ENCODE data around the gene TMEM132E. TPM values are rescaled to one million over a fixed set of nuclear protein-coding genes. Genes with fewer than 3 reads are reported as not detected.
A peak's percentile ranks its signal among the peaks of the same experiment; 100 is the strongest.

Gene TMEM132E
- total RNA-seq, 1 experiment from 2014 or later, result not detected

DNA sequence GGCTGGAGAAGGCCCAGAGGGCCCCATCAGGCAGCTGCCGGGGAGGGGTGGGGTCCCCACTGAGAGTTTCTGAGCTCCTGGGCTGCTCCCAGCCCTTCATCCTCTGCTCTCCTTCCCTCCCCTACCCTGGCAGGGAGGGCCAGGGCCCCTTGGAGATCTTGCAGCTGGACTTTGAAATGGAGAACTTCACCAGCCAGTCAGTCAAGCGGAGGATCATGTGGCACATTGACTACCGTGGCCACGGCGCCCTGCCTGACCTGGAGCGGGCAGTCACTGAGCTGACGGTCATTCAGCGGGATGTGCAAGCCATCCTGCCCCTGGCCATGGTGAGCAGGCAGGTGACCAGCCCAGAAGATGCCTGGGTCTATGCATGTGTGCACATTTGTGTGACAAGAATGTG is 49.5 kb downstream of the TMEM132E start:
- DNase-seq (ENCODE audit: low spot score), result no peak

GRCh38 chr17:34633351-34633750 is 54.0 kb downstream of the TMEM132E start:
- DNase-seq (ENCODE audit: low spot score), result no peak

GRCh38 chr17:34633760-34634159 is 54.4 kb downstream of the TMEM132E start:
- no peak for DNase-seq (ENCODE audit: low spot score)

DNA sequence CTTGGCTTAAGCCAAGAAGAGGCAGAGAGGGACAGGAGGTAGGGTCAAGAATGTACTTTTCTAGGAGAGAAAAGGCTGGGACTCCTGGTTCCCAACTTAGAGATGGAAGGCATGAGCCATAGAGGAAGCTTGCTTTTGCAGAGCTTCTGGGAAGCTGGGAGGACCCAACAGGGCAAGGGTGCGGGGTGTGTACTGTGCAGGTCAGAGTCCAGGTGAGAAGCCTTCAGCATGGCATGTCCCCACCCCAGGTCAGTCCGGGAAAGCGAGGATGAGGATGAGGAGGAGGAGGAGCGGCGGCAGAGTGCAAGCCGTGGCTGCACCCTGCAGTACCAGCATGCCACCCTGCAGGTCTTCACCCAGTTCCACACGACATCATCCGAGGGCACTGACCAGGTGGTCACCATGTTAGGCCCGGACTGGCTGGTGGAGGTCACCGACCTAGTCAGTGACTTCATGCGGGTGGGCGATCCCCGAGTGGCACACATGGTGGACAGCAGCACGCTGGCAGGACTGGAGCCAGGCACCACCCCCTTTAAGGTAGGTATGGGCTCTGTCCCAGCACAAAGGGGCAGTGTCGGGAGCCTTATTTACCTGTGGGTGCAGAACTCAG is 55.3 kb downstream of the TMEM132E start:
- DNase-seq (ENCODE audit: low spot score), result no peak

- no peak for DNase-seq (ENCODE audit: low spot score)
Observed at GRCh38 chr17:34635876-34636275, 56.5 kb downstream of the TMEM132E start.

GRCh38 chr17:34637041-34637547 is 57.7 kb downstream of the TMEM132E start:
- no peak for DNase-seq (ENCODE audit: low spot score)

DNA sequence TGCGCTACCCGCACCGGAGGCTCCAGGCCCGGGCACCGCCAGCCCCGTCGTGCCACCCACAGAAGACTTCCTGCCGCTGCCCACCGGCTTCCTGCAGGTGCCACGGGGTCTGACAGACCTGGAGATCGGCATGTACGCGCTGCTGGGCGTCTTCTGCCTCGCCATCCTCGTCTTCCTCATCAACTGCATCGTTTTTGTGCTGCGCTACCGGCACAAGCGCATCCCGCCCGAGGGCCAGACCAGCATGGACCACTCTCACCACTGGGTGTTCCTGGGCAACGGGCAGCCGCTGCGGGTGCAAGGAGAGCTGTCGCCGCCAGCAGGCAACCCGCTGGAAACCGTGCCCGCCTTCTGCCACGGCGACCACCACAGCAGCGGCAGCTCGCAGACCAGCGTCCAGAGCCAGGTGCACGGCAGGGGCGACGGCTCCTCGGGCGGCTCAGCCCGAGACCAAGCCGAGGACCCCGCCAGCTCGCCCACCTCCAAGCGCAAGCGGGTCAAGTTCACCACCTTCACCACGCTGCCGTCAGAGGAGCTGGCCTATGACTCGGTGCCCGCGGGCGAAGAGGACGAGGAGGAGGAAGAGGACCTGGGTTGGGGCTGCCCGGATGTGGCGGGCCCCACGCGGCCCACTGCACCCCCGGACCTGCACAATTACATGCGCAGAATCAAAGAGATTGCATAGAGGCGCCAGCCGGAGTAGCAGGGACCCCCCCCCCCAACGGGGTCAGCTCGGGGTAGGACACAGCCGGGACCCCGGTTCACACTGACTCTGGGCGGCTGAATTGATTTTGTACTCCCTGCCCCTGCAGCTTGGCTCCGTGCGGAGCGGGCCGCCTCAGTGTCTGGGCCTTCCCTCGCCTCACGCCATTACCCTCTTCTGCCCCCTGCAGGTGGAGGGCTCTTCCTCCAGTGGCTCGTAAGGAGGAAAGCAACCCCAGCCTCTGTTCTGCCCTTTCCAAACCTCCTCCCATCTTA is 58.5 kb downstream of the TMEM132E start:
- DNase-seq (ENCODE audit: low spot score), result peak; percentile 66

GRCh38 chr17:34638526-34639260 is 59.3 kb downstream of the TMEM132E start:
- DNase-seq (ENCODE audit: low spot score), result no peak

DNA sequence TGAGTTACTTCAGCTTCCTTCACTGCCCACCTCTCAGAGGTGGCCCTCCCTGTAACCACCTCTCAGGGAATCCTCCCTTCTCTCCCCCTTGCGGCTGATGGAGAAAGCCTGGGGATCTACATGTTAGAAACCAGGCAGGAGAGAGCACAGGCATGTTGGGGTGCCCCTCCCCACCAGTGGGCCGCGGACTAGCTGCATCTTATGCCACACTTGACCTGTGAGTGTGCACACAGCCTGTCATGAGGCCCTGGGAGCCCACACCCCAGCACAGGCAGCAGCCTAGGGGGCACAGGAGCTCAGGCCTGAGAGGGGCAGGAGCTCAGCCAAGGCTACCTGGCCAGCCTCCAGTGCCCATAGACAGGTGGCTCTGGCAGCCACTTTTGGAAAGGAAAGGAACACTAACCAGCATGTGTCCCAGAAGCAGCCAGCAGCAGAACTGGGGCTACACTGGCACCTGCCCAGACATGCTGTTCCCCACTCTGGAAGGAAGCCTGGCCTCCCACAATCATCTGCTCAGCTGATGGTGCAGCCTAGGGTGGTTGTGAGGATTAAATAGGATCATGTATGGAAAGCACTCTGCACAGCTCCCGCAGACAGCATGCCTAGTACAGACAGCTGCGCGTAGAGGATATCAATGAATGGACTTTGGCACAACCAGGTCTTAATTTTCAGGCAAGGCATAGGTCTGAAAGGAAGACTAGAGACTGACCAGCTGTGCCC is 60.5 kb downstream of the TMEM132E start:
- no peak for DNase-seq (ENCODE audit: low spot score)

- no peak for DNase-seq (ENCODE audit: low spot score)
Observed at GRCh38 chr17:34641368-34641767, 62.0 kb downstream of the TMEM132E start.

DNA sequence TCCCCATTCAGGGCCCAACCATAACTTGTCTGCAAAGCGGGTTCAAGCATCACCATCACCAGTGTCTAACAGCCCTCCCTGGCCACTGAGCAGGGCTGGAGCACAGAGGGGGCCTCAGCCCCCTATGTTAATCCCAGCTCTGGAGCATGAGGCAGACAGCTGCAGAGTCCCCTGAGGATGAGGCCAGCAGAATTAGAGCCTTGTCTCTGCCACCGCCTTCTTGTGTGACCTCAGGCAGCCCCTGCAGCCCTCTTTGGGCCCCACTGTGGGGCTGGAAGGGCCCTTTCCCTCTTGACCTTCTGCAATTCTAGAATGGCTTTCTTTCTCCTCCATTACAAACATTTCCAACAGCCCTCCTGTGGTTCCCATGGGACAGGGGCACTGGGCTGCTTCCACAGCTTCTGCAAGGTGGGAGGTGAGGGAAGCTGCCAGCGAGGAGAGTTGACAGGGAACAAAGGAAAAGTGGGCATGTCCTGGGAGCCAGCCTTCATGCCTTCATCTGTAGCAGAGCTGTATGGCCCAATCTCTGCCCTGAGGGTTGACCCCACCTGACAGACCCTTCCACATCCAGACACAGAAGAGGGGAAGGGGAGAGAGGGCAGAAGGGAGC is 65.7 kb downstream of the TMEM132E start:
- DNase-seq (ENCODE audit: low spot score), result no peak

GRCh38 chr17:34645594-34645993 is 66.2 kb downstream of the TMEM132E start:
- peak; percentile 39 for DNase-seq (ENCODE audit: low spot score)

GRCh38 chr17:34647511-34647910 is 68.1 kb downstream of the TMEM132E start:
- no peak for DNase-seq (ENCODE audit: low spot score)

DNA sequence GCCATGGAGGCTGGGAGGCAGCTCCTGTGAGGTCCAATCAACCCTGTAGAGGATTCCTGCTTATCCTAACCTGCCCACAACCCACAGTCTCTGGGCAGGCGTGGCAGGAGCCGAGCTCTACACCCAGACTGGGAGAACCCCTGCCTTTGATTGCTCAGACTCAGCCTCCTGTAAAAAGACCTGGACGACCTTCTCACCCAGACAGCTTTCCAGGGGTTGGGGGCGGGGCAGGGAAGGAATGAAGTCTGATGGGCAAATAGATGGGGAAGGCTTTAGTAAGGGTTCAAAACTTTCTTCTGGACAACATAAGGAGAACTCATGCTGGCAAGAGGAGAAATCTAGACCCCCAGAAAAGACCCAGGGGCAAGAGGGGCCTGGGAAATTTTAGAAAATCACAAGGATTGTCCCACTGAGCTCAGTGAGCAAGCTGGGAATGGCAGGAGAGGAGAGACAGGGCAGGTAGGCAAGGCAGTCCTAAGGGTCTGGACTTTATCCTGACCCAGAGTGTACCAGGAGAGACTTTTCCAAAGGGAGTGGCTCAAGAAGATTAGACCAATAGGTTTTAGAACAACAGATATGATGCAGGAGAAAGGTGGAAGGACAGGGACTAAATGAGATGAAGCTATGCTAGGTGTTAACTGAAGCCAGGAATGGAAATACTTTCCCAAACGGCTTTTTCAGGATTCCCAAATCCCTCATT is 70.8 kb downstream of the TMEM132E start:
- DNase-seq (ENCODE audit: low spot score), result no peak

DNA sequence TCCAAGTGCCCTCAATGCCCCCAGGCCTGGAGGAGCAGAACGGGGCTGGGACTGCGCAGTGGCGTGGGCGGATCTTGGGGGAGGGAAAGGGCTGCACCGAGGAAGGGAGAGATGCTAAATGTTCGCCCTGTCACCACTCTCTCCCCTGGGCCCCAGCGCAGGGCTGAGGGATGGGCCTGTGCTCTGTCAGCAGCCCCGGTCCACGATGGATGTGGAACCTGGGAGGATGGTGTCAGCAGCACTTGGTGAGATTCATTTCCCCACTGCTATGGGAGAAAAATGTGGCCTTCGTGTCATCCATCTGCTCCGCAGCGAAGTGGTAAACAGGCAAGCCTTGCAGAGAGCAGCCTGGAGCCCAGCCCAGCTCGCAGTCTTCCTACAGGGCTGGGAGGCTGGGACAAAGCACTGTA is 72.0 kb downstream of the TMEM132E start:
- DNase-seq (ENCODE audit: low spot score), result no peak

- no peak for DNase-seq (ENCODE audit: low spot score)
Observed at GRCh38 chr17:34652021-34652555, 72.7 kb downstream of the TMEM132E start.

- DNase-seq (ENCODE audit: low spot score), result no peak
Observed at GRCh38 chr17:34653511-34653910, 74.1 kb downstream of the TMEM132E start.

- DNase-seq (ENCODE audit: low spot score), result no peak
Observed at GRCh38 chr17:34654276-34654880, 75.0 kb downstream of the TMEM132E start.

DNA sequence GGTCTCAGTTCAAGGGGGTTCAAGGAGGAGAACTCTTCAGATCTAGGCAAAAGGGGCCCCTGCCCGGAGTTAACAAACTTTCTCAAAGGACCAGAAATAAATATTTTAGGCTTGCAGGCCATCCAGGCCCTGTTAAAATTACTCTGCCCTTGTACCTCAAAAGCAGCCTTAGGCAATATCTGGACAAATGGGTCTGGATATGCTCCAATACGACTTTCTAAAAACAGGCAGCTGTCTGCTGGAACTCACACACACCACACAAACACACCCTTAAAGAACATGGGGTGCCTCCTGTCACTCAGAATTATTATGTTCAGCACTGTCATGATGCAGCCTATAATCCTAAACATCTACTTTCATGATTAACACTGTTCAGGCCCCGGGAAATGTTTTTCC is 75.5 kb downstream of the TMEM132E start:
- DNase-seq (ENCODE audit: low spot score), result no peak

DNA sequence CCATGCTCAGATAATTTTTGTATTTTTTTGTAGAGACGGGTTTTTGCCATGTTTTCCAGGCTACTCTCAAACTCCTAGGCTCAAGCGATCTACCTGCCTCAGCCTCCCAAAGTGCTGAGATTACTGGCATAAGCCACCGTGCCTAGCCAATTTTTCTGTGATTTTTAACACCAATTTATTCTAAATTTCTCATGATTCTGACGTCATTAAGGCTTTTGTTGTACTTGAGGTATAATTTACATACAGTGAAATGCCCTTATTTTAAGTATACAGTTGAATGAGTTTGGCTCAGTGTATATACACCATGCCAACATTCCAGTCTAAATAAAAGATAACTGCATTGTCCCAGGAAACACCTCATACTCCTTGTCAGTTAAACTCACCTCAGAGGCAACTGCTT is 77.4 kb downstream of the TMEM132E start:
- DNase-seq (ENCODE audit: low spot score), result no peak
